GM20000 (cell line): ENCODE results near the gene RALGPS1.

Experiments
- DNase-seq: peaks from one replicate; pipeline ENCODE4 v3.0.0; 2012; ENCODE audit warnings: low spot score
- CTCF ChIP-seq: IDR thresholded peaks from 2 replicates; pipeline ENCODE4 v1.5.1; 2012; ENCODE audit warnings: mild to moderate bottlenecking, control low read depth; ENCODE audit errors: extremely low read depth, missing control alignments

The RALGPS1 gene

GRCh38 chr9:127221695-127222094 lies 307.1 kb downstream of the RALGPS1 start:
- no peak for TF ChIP-seq CTCF
- no peak for DNase-seq

GRCh38 chr9:127222388-127223095 lies 308.0 kb downstream of the RALGPS1 start:
- TF ChIP-seq CTCF: no peak
- DNase-seq: no peak

- DNase-seq: no peak
- TF ChIP-seq CTCF: no peak
Measured at GRCh38 chr9:127223266-127223665, 308.7 kb downstream of the RALGPS1 start.

GRCh38 chr9:127223810-127224177 lies 309.2 kb downstream of the RALGPS1 start:
- no peak for TF ChIP-seq CTCF
- no peak for DNase-seq

GRCh38 chr9:127224178-127224882 lies 309.7 kb downstream of the RALGPS1 start:
- TF ChIP-seq CTCF: no peak
- peak; percentile 97 for DNase-seq

GRCh38 chr9:127224883-127225739 lies 310.5 kb downstream of the RALGPS1 start:
- DNase-seq: peak; percentile 100
- no peak for TF ChIP-seq CTCF
